Activated gamma-delta T cell (primary cell): ENCODE data around the gene MYO1H.
"Not testable (repeated sequence)": the region's sequence is repeated elsewhere in the genome, so short reads cannot be mapped to it uniquely, and the experiment has no call there.

Source experiments
- DNase-seq: peaks from one replicate; lab custom pipeline; 2025; lab: John Stamatoyannopoulos, UW

The MYO1H gene

GRCh38 chr12:109449845-109450532 lies 102.3 kb downstream of the MYO1H start:
- no peak for DNase-seq

DNA sequence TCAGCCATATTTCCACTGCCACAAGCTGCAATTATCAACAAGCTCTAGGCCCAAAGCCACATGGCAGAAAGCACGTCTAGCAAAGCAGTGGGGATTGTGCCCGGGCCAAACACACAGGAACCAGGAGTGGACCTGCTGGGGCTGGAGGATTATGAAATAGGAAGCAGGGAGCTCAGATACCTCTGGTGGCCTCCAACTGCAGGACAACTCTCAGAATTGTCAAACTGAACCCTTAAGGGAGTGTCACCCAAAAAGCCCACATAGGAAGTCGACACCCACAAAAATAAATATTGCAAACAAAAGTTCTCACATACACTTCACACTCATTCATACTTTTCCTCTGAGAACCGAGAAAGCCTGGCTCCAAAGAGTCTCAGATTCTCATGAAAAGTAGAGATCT lies 103.3 kb downstream of the MYO1H start:
- no peak for DNase-seq

- DNase-seq, result no peak
These were observed 103.7 kb downstream of the MYO1H start for GRCh38 chr12:109451400-109451799.

GRCh38 chr12:109452489-109452888 lies 104.8 kb downstream of the MYO1H start:
- DNase-seq, result no peak

DNA sequence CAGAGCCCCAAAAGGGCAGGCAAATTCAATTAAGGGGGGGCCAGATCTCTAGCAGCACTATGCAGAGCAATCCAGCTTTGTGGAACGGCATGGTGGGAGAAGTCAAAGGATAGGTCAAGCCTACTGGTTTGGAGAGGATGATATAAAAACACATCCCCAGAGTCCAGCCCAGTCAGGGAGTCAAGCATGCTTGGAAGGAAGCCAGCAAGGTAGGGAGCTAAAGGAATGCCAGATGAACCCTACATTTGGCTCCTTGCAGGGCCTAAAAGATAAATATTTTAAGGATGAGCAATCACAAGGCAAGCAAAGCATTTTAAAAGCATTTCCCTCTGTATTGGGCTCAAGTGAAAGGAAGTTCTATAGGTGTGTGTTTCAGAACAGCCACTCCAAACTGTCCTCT lies 108.0 kb downstream of the MYO1H start:
- DNase-seq, result no peak

- no peak for DNase-seq
These were observed 110.4 kb downstream of the MYO1H start for GRCh38 chr12:109458086-109458485.

DNA sequence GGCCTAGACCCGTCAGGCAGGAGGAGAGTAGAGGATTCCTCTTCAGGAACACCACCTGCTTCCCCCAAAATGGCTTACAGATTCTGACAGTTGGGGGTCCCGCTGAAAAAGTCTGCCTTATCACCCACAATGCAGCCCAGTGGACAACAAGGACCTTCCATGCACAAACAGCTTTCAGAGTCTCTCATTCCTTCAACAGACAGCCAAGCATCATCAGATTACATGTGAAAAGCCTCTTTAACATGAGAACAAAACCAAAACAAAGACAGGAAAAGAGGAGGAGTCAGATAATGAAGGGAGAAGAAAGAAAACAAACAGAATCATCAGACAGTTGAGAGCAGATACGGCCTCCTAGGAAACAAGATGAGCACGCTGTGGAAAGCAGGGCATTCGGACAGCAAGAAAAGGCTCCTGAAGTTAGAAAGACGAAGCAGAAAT lies 111.1 kb downstream of the MYO1H start:
- no peak for DNase-seq

- DNase-seq, result no peak
These were observed 111.5 kb downstream of the MYO1H start for GRCh38 chr12:109459247-109459646.

DNA sequence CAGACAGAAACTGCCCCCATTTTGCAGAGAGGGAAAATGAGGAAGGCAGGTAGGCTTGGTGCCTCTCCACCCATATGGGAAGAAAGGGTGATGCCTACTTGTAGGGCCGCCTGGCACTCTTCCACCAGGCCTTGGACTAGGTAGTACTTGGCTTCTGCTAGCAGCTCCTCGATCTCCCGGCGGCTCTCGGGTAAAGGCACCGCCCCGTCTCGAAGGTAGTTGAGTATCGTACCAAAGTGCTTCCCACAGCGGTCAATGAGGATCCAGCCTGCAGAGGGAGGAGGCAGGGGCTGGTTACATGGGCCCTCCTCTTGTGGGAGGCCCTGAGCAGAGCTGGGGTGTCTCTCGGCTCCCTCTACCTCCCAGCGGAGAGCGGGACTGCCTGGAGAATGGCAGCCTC lies 112.8 kb downstream of the MYO1H start:
- no peak for DNase-seq

DNA sequence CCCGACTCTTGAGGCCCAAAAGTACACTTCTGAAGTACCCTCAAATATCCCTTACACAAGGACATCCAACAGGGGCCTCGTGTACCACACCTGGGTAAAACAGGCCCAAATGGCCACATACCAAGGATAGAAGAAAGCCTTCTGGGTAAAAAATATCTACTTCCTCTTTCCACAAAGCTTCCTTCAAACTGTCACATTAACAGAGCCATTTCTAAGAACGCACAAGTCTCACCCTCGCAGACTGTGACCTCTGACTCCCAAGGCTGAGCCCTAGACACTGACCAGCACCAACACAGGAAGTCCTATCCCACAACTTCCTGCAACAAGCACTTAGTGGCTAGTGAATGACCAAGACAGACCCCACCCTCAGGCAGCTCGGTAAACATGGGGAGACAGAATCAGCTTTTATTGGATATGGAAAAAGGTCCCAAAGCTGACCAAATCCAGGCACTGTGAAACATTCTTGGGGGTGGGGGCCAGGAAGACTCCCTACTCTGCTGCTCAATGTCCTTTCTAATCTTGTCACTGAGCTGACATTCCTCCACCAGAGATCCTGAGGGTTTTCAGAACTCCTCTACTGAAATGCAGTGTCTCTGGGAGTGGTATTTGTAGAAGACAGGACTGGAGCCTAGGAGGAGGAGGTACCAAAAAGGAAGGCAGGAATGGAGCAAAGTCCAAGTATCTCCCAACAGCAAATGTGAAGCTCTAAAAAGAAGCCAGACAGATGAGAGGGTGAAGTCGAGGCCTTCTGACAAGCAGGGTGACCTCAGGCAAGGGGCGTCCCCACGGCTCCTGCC lies 113.5 kb downstream of the MYO1H start:
- DNase-seq, result no peak

DNA sequence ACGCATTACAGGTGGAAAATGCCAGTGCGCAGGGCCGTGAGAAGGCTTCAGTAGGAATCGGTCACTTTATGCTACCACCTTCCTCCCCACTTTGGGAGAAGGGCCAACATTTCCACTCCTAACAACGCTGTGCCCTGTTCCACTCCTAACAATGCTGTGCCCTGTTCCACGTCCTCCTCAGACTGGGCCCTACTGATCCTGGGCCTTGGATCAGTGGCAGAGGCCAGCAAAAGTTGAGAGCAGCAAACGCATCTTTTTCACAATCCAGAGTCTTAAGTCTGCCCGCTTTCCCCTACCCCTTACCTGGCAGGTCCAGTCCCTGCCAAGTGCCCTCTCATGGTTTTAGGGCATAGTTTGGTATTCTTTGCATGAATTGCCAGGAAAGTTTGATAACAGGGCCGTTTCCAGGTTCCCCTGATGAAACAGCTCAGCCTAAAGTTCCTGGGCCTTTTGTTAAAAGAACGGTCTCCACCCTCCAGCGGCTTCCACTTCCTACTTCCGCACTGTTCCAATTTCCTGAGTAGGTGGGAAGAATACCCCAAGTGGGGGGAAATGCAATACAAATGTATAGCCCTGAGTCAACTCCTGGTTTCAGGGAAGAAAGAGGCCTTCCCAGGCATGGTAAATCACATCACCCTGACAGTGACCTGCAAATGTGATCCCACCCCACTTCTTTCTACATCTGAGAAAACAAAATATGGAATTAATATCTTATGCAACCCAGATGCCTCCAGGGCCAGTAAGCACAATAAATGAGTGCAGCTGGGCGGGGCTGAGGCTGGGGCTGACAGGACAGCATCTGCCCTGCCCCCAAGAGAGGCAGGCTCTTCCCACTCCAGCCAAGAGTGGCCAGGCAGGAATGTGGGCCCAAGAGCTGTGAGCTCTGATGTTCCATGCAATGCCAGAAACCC lies 114.4 kb downstream of the MYO1H start:
- DNase-seq, result no peak

GRCh38 chr12:109462868-109463692 lies 115.4 kb downstream of the MYO1H start:
- DNase-seq, result no peak

DNA sequence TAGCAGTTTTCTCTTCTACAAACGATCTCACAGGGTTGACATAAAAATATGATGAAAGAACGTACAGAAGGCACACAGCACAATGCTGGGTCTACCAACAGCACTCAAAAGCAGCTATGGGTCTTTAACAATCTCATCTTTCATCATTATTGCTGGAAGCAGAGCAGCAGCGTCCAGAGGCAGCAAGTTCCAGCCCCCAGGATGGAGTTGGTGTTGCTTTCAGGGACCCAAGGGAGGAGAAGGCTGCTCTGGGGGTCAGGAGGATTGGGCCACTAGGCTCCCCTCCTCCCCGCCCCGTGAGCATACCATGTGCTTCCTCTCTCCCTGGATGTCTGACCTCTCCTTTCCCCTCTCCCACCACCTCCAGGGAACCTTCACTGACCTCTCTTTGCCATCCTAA lies 116.1 kb downstream of the MYO1H start:
- no peak for DNase-seq

DNA sequence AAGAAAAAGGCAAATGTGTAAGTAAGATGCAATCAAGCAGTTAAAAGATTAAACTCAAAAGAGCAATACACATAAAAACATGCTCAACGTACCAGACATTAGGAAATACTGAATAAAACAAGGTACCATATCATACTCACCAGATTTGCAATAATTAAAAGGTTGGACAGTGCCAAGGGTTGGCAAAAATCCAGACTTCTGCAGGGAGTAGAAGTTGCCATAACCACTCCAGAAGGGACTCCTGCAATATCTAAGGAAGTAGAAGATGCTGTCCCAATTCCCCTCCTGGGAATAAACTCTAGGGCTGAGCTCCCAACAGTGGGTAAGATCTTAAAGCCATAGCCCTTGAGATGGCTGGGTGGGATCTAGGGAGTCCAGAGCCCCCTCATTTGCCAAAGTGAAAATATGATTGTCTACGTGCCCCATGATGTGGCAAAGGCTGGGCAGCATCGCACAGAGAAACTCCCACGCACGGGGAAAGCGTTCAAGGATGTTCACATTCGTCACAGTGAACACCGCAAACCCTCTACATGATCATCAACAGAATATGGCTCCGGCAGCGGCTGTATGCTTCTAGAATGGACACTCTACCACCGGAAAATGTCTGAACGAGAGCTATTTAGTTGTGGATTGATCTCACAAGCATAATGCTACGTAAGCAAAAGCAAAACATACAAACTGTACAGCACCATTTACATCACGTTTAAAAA lies 117.1 kb downstream of the MYO1H start:
- no peak for DNase-seq

DNA sequence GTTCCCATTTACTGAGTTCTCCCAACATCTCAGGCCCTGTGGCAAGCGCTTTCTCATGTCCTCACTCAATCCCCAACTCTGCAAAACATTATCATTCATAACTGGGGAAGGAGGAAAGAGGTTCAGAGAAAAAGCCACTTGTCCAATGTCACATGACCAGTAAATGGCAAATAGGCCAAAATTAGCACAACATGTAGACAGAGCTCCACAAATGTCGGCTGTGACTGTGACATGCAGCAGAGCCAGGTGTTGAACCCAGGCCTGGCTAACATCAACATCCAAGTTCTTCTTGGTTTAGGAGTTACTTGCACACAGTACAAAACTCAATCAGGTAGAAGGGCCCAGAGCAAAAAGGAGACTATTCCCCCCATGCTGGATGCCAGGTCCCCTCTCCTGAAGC lies 118.6 kb downstream of the MYO1H start:
- no peak for DNase-seq

DNA sequence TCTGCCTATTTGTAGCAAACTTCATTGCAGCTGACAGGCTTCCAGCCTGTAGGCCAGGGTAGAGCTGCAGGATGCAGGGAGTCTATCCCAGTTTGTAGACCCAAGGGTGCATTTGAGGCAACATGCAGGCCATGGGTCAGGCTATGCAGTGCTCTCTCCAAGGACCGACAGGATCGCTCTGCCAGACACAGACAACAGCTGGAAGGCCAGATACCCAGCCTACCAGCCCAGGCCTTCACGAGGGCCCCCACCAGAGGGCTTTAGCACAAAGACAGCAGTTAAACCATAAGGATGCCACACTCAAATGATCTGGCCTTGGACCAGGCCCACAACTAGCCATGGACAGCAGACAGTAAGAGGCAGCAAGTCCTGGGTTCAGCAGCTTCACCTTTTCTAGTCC lies 119.1 kb downstream of the MYO1H start:
- DNase-seq, result no peak

DNA sequence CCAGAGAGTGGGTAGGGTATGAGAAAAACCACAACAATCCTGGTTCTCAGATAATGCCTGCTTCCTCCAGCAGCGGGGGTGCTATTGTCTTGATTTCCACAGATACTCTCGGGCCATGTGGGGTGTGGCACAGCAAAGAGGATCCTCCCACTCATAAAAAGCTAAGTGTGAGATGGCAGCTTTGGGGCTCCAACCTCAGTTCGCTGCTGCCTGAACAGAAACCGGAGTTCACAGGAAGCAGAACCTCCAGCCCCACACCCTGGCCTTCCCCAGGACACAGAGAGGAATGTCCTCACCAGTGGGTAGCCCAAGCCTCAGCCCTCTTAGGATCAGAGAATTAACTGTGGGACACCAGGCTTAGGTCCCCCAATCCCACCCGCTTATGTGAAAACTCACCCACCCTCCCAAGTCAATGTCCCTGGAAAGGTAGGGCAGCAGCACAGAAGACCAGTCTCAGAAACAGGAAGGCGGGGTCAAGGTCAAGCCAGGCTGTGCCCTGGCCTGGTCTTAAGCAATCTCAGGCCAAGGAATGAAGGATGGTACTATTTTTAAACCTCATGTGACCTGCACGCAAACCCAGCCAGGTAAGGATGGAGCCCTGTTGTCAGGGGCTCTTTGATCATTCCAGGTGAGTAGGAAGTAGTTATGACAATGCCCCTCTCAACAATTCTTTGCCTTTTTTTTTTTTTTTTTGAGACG lies 120.4 kb downstream of the MYO1H start:
- no peak for DNase-seq

DNA sequence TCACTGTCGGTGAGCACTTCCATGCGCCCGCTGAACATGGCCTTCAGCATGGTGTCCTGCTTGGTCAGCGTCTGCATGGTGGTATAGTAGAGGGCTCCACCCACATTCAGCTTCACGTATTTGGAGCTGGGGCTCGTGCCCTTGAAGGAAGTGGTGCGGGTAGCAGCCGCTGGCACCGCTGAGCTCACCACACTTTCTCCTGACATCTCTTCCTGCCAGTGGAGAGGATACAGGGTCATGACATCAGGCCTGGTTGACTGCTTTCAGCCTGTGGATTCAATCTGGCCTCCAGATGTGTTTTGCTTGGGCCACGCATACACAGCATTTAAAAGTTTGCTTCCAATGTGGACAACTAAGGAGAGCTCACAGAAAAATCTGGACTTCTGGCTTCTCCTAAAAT lies 121.8 kb downstream of the MYO1H start:
- DNase-seq, result no peak

DNA sequence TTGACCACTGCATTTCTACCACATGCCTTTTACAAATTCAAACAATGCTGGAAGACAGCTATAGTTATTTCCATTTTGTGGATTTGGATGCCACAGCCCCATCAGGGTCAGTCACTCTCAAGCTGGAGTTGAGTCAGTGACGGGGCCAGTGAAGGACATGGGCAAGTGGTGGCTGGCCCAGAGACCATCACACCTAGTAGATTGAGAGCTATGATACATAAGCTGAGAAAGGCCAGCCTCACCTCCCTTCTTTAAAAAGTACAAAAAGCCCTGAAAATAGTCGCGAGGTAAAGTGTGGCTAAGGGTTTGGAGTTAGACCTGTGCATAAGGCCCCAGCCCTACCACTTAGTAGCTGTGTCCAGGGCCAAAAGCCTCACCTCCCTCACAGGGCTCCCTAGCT lies 125.3 kb downstream of the MYO1H start:
- no peak for DNase-seq

DNA sequence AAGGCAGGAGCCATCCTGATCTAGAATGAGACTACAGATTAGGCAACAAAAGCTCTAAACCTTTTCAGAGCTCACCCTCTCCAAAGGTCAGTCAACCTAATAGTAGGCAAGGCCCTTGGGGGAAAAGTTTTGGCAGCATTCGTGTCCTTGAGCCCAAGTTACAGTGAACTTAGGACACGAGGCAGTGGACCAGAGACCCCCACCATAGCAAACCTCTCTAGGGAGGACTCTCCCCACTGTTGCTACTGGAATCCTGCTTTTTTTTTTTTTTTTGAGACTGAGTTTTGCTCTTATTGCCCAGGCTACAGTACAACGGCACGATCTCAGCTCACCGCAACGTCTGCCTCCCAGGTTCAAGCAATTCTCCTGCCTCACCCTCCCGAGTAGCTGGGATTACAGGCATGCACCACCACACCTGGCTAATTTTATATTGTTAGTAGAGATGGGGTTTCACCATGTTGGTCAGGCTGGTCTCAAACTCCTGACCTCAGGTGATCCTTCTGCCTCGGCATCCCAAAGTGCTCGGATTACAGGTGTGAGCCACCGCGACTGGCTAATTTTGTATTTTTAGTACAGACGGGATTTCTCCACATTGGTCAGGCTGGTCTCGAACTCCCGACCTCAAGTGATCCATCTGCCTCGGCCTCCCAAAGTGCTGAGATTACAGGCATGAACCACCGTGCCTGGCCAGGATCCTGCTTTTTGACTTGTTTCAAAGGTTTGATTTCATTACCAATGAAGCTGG lies 126.0 kb downstream of the MYO1H start:
- not testable (repeated sequence) for DNase-seq
